ENCODE results near the gene SACM1L. TPM values are rescaled to one million over a fixed set of nuclear protein-coding genes. Genes with fewer than 3 reads are reported as not detected.
"Not testable (repeated sequence)": the region's sequence is repeated elsewhere in the genome, so short reads cannot be mapped to it uniquely, and the experiment has no call there.

The SACM1L gene
- total RNA-seq, 1 experiment from 2014 or later, result 31.2 TPM

DNA sequence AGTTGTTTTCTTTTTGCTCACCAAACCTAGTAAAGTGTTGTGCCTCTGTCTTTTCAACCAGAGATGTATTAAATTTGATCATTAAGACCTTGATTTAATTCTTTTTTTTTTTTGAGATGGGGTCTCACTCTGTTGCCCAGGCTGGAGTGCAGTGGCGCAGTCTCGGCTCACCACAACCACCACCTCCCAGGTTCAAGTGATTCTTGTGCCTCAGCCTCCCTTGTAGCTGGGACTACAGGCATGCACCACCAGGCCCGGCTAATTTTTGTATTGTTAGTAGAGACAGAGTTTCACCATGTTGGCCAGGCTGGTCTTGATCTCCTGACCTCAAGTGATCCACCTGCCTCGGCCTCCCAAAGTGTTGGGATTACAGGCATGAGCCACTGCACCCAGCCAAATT lies 6.0 kb downstream of the SACM1L start:
- not testable (repeated sequence) for H3K4me3 ChIP-seq (ENCODE audit: insufficient read depth, low read depth, low read length); H3K36me3 ChIP-seq (replicated peaks; ENCODE audit: control insufficient read depth, insufficient read depth, low read length); H3K27me3 ChIP-seq (ENCODE audit: control insufficient read depth, insufficient read depth, low read length); DNase-seq

DNA sequence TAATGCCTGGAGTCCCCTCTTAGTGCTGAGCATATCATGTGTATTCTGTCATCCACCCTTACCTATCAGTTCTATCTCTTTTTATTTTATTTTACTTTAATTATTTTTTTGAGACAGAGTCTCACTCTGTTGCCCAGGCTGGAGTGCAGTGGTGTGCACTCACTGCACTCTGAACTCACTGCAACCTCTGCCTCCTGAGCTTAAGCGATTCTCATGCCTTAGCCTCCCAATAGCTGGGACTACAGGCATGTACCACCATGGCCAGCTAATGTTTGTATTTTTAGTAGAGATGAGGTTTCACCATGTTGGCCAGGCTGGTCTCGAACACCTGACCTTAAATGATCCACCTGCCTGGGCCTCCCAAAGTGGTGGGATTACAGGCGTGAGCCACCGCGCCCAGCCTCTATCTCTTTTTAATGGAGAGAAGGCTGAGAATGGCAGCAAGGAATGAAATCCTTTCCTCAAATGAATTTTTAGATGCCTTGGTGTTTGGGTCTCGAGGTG lies 11.4 kb downstream of the SACM1L start:
- Histone ChIP-seq H3K4me3 (ENCODE audit: insufficient read depth, low read depth, low read length) (no peak overlapping the region), H3K36me3 (replicated peaks; ENCODE audit: control insufficient read depth, insufficient read depth, low read length) (no peaks in the 10 kb centered on the region; the same call in 1 of the 2 replicates), H3K27me3 (ENCODE audit: control insufficient read depth, insufficient read depth, low read length) (no peaks in the 10 kb centered on the region)
- DNase-seq, result no peak

DNA sequence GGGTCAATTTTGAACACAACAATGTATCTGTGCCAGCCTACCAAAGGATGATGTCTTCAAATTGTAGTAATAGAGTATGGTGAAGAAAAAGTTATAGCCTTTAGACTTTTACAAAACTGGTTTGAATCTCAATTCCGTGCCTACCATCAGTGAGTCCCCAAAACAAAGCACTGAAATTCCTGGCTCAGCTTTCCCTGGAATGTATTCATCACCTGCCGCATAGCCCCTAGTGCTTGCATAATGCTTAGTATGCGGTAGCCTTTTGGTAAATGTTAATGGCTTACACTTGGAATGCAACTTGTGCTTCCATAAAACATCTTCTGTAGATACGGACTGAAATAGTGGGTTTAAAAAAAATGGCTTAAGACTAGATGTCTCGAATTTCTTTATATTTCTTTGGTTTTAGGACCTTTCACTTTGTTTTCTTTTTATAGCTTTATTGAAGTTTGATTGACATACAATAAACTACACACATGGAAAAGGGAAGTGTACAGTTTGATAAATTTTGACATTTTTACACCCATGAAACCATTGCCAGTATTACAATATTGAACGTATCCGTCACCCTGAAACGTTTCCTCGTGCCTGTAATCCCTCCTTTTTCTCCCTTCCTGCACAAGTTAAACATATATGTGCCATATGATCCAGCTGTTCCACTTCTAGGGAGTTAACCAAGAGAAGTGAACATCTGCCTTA lies 12.1 kb downstream of the SACM1L start:
- no peak for DNase-seq
- no peak overlapping the region for H3K4me3 ChIP-seq (ENCODE audit: insufficient read depth, low read depth, low read length)
- H3K27me3 ChIP-seq (ENCODE audit: control insufficient read depth, insufficient read depth, low read length), result no peaks in the 10 kb centered on the region
- H3K36me3 ChIP-seq (replicated peaks; ENCODE audit: control insufficient read depth, insufficient read depth, low read length), result peaks cover 5% of the 10 kb centered on the region

DNA sequence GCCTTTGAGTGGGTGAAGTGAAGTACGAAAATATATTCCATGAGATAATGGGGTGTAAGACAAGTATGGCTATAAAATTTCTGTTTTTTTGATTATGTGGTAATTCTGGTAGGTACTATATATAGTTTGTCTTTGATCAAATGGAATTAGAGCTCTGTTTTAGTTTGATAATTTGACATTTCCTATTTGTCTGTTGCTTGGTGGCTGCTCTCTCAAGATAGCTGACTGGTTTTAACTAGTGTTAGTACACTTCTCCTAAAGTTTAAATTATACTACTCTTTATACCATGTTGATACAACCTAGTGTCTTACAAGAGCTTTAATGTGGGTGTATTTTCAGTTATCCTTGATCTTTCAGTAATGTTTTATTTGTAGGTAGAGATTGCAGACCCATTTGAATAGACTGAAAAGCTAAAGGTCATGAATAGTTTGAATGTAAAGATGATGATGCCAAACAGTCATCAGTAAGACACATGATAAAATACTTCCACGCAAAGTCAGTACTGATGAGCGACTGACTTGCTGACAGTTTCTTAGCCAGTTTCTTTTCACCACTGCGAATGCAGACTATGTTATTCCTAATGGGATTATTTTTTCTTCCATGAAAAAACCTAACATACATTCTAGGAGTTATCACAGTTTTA lies 15.2 kb downstream of the SACM1L start:
- DNase-seq, result no peak
- peaks cover 9% of the 10 kb centered on the region for H3K36me3 ChIP-seq (replicated peaks; ENCODE audit: control insufficient read depth, insufficient read depth, low read length)
- H3K27me3 ChIP-seq (ENCODE audit: control insufficient read depth, insufficient read depth, low read length), result no peaks in the 10 kb centered on the region
- H3K4me3 ChIP-seq (ENCODE audit: insufficient read depth, low read depth, low read length), result no peak overlapping the region

DNA sequence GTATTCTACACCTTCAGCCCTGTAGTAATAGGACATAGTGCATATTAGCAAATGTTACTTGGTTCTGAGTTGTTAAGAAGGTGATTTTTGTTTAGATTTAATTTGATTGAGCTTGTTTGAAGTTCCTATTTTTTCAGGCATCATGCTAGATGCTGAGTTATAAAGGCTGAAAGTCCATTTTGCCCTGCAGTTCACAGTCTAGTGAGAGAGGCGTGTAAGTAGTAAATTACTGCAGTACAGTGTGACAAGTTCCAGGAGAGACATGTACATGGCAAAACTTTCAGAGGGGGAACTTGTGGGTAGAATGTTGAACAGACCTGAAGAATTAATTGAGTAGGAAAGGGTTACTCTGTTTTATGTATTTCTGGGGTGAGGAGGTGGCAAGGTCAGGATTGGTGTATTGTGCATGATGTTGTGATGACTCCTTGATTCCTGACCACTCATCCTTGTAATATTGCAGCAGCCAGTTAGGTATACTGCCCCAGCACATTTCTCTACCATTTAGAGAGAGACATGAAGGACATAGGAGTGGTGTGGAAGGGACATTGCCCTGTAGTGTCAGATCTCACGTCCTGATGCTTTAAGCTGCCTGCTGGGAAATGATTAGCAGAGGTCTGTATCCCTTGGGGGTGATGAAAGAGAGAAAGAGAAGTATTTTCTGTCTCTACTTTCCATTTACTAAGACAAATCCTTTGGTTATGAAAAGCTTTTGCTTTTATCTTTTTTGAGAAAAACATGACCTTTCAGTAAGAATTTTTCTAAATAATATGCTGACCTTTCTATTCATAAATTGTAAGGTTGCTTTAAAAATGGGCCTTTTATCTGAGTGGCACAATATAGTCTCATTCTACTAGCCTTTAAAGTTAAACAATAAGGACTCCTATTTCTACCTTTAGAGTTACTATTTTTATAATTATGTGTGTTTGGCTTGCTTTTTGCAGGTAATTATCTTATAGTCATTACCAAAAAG lies 16.9 kb downstream of the SACM1L start:
- no peaks in the 10 kb centered on the region for H3K27me3 ChIP-seq (ENCODE audit: control insufficient read depth, insufficient read depth, low read length)
- peaks cover 13% of the 10 kb centered on the region for H3K36me3 ChIP-seq (replicated peaks; ENCODE audit: control insufficient read depth, insufficient read depth, low read length)
- no peak overlapping the region for H3K4me3 ChIP-seq (ENCODE audit: insufficient read depth, low read depth, low read length)
- no peak for DNase-seq

DNA sequence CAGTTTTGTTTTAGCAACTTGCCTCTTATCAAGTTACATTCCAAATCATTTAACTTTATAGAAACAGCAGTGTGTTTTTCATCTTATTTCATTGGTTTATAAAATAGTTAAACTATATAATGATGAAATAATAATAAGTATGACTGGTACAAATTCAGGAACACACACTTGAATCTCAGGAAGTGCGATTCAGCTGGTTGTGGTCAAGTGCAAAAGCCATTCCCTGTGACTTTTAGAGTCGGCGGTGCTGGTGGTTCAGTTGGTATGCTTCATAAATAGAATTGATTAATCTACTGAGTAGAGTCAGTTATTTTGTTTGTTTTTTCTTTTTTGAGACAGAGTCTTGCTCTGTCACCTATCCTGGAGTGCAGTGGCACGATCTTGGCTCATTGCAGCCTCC lies 22.7 kb downstream of the SACM1L start:
- no peaks in the 10 kb centered on the region for H3K27me3 ChIP-seq (ENCODE audit: control insufficient read depth, insufficient read depth, low read length)
- no peak overlapping the region for H3K4me3 ChIP-seq (ENCODE audit: insufficient read depth, low read depth, low read length)
- peaks cover 16% of the 10 kb centered on the region for H3K36me3 ChIP-seq (replicated peaks; ENCODE audit: control insufficient read depth, insufficient read depth, low read length)
- DNase-seq, result no peak

DNA sequence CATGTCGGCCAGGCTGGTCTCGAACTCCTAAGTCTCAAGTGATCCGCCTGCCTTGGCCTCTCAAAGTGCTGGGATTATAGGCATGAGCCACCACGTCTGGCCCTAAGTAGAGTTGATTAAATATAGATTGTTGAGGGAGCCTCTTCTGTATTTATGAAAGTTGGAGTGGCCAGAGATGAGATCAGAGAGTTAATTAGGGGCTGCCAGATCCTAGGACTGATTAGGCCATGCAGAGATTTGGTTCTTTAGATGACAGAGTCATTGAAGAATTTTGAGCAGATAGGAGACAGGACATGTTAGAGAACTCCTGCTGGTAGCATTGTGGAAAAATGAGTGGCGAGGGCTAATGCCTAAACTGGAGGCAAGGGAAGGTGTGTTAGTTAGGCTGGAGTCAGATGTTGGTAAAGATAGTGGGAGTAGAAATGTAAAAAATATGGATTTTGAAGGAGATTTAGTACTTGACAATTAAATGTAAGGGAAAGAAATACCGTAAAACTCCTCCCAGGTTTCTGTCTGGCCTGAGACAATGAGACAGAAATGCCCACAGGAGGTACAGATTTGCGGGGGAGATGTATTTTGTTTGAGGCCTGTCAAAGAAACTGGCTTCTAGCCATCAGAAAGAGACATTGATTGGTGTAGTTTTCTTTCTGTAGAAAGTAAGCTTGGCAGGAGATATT lies 23.4 kb downstream of the SACM1L start:
- Histone ChIP-seq H3K36me3 (replicated peaks; ENCODE audit: control insufficient read depth, insufficient read depth, low read length) (peaks cover 13% of the 10 kb centered on the region), H3K4me3 (ENCODE audit: insufficient read depth, low read depth, low read length) (no peak overlapping the region), H3K27me3 (ENCODE audit: control insufficient read depth, insufficient read depth, low read length) (no peaks in the 10 kb centered on the region)
- no peak for DNase-seq

DNA sequence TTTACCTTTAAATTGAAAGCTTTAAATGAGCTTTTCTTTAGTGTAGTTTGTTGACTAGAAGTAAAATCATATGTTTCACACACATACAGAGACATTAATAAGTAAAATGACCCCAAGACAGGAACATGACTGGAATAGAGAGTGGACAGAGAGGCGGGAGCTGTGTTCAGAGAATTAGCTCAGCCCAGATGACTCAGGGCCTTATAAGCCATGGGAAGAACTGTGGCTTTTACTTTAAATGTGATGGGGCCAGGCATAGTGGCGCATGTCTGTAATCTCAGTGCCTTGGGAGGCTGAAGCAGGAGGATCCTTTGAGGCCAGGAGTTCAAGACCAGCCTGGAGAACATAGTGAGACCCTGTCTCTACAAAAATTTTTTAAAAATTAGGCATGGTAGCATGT lies 26.7 kb downstream of the SACM1L start:
- peaks cover 10% of the 10 kb centered on the region for H3K36me3 ChIP-seq (replicated peaks; ENCODE audit: control insufficient read depth, insufficient read depth, low read length)
- H3K4me3 ChIP-seq (ENCODE audit: insufficient read depth, low read depth, low read length), result no peak overlapping the region
- no peak for DNase-seq
- no peaks in the 10 kb centered on the region for H3K27me3 ChIP-seq (ENCODE audit: control insufficient read depth, insufficient read depth, low read length)

DNA sequence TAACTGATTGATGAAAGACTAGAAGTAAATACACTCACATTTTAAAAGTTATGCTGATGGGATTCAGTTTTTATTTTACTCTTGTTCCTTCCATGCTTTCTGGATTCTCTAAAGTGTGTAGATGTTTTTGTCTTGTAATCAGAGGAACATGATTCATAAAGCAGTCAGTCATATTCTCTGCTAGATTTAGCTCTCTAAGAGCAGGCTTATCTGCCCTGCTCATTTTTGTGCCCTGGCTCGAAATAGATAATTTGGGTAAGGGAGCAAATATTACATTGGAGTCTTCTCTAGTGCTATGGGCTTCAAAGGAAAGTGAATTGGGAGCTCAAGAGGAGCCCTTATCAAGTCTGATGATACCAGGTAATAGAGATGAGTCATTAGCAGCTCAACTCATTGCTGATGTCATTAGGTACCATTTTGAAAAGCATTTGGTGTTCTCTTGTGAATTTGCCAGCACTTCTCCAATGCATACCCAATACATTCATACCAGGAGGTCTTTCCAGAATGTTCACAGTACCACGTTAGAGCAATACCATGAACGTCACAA lies 27.7 kb downstream of the SACM1L start:
- H3K4me3 ChIP-seq (ENCODE audit: insufficient read depth, low read depth, low read length), result no peak overlapping the region

DNA sequence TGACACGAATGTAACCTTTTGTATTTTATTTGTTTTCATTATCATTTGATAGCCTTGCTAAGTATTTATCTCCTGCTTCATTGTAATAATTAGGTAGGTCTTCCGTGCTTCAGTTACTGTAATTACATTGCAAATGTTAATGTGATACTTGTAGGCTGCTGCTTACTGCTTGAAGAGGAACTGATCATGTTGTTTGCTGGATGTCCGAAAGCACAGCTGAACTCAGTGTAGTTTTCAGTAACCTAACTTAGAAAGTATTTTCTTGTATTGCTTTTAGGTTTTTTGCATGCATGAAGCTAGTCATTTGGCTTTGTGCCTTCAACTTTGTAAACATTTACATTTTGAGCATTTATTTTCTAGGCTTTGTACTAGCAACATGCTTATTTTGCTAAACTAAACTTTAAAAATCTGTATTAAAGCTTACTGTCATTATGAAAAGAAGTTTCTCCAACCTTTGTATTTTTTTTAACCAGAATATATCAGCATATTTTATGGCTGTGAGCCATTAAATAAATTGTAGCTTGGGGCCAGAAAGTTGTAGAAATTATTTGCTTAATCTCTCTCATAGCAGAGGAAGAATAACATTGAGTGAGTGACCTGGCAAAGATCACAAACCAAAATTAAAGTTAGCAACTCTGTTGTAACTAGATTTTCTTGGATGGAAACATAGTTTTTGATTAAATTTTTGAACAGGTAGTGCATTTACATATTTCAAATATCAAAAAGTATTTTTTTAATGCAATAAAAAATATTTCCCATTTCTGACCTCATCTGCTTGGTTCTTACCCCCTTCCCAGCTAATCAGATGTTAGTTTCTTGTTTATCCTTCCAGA lies 30.7 kb downstream of the SACM1L start:
- H3K36me3 ChIP-seq (replicated peaks; ENCODE audit: control insufficient read depth, insufficient read depth, low read length), result peaks cover 17% of the 10 kb centered on the region
- no peak overlapping the region for H3K4me3 ChIP-seq (ENCODE audit: insufficient read depth, low read depth, low read length)
- no peaks in the 10 kb centered on the region for H3K27me3 ChIP-seq (ENCODE audit: control insufficient read depth, insufficient read depth, low read length)
- DNase-seq, result no peak

More for the DNA sequence above, 27.7 kb downstream of the SACM1L start:
- Histone ChIP-seq H3K27me3 (ENCODE audit: control insufficient read depth, insufficient read depth, low read length) (no peaks in the 10 kb centered on the region), H3K36me3 (replicated peaks; ENCODE audit: control insufficient read depth, insufficient read depth, low read length) (peaks cover 9% of the 10 kb centered on the region)
- no peak for DNase-seq

DNA sequence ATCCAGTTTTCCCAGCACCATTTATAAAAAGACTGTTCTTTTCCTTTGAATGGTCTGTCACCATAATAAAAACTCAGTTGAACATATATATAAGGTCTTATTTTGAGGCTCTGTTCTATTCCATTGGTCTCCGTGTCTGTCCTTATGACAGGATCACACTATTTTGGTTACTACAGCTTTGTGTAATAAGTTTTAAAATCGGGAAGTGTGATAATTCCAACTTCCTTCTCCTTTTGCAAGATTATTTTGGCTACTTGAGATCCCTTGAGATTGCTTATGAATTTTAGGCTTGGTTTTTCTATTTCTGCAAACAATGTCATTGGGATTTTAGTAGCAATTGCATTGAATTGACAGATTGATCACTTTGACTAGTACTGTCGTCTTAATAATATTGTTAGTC lies 35.7 kb downstream of the SACM1L start:
- no peaks in the 10 kb centered on the region for H3K27me3 ChIP-seq (ENCODE audit: control insufficient read depth, insufficient read depth, low read length)
- no peak overlapping the region for H3K4me3 ChIP-seq (ENCODE audit: insufficient read depth, low read depth, low read length)
- H3K36me3 ChIP-seq (replicated peaks; ENCODE audit: control insufficient read depth, insufficient read depth, low read length), result peaks cover 12% of the 10 kb centered on the region
- no peak for DNase-seq

DNA sequence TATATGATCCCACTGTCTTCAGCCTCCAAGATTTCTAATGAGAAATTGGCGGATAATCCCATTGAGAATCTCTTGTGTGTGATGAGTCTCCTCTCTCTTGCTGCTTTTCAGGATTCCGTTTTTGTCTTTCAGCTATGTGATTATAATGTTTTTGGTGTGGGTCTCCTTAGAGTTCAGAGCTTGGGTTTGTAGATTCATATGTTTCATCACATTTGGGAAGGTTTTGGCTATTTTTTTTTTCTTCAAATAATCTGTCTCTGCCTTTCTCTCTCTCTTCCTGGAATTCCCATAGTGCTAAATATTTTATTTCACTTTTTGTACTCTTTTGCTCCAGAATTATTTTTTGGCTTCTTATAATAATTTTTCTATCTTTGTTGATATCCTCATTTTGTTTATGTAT lies 40.4 kb downstream of the SACM1L start:
- H3K4me3 ChIP-seq (ENCODE audit: insufficient read depth, low read depth, low read length), result no peak overlapping the region
- no peaks in the 10 kb centered on the region for H3K27me3 ChIP-seq (ENCODE audit: control insufficient read depth, insufficient read depth, low read length)
- DNase-seq, result no peak
- peaks cover 9% of the 10 kb centered on the region for H3K36me3 ChIP-seq (replicated peaks; ENCODE audit: control insufficient read depth, insufficient read depth, low read length)

DNA sequence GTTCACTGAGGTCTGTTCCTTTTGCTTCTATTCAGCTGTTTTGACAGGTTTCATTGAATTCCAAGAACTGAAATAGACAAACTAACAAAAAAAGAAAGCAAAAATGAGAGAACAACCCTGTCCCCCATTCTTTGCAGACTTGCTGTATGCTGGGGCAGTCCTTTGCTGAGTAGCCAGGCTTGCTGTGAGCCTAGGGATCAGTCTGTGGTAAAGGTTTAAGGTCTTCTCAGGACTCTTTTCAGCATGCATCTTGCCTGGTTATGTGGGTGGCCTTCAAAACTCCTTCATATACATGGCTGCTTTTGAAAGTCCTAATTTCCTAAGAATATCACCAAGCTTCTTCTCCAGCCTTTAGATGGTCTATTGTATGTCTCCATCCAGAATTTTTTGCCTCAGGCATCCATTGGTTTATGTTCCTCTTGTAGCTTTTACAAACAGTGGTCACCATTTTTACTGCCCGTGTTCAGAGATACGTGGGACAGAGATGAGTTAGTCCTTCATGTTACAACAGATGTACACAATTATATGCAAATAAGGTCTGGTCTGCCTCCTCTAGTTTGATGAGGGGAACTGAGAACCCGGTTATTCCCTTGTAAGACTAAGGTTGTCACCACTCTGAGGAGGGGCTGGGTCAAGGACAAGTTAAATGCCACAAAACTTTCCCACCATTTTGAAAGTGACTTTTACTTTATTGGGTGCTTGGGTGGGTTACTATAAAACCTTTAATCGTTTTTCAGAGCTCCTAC lies 41.4 kb downstream of the SACM1L start:
- DNase-seq, result no peak
- peaks cover 12% of the 10 kb centered on the region for H3K36me3 ChIP-seq (replicated peaks; ENCODE audit: control insufficient read depth, insufficient read depth, low read length)
- H3K4me3 ChIP-seq (ENCODE audit: insufficient read depth, low read depth, low read length), result no peak overlapping the region
- no peaks in the 10 kb centered on the region for H3K27me3 ChIP-seq (ENCODE audit: control insufficient read depth, insufficient read depth, low read length)

Measured in H7 (cell line).